Measurements from ENCODE around the gene MAPK1.
"Not testable (repeated sequence)": the region's sequence is repeated elsewhere in the genome, so short reads cannot be mapped to it uniquely, and the experiment has no call there.

MAPK1 gene

GRCh38 chr22:21818487-21819182 is 48.8 kb downstream of the MAPK1 start:
- no peak for DNase-seq

- DNase-seq: not testable (repeated sequence)
Measured at GRCh38 chr22:21817497-21817853, 50.0 kb downstream of the MAPK1 start.

- no peak for DNase-seq
Measured at GRCh38 chr22:21816787-21817496, 50.5 kb downstream of the MAPK1 start.

- DNase-seq: no peak
Measured at GRCh38 chr22:21816472-21816786, 51.0 kb downstream of the MAPK1 start.

GRCh38 chr22:21815958-21816357 is 51.5 kb downstream of the MAPK1 start:
- no peak for DNase-seq

GRCh38 chr22:21815357-21815756 is 52.1 kb downstream of the MAPK1 start:
- DNase-seq: no peak

- no peak for DNase-seq
Measured at GRCh38 chr22:21811982-21812381, 55.5 kb downstream of the MAPK1 start.

GRCh38 chr22:21807544-21808529 is 59.6 kb downstream of the MAPK1 start:
- DNase-seq: no peak

- DNase-seq: not testable (repeated sequence)
Measured at GRCh38 chr22:21805325-21805724, 62.1 kb downstream of the MAPK1 start.

- no peak for DNase-seq
Measured at GRCh38 chr22:21803811-21804249, 63.6 kb downstream of the MAPK1 start.

GRCh38 chr22:21802673-21803072 is 64.8 kb downstream of the MAPK1 start:
- no peak for DNase-seq

- no peak for DNase-seq
Measured at GRCh38 chr22:21802056-21802455, 65.4 kb downstream of the MAPK1 start.

- DNase-seq: not testable (repeated sequence)
Measured at GRCh38 chr22:21801304-21801644, 66.2 kb downstream of the MAPK1 start.

GRCh38 chr22:21800552-21801303 is 66.7 kb downstream of the MAPK1 start:
- DNase-seq: no peak

- DNase-seq: no peak
Measured at GRCh38 chr22:21797444-21798221, 69.8 kb downstream of the MAPK1 start.

GRCh38 chr22:21796863-21797262 is 70.6 kb downstream of the MAPK1 start:
- no peak for DNase-seq

- DNase-seq: no peak
Measured at GRCh38 chr22:21796231-21796630, 71.2 kb downstream of the MAPK1 start.

- not testable (repeated sequence) for DNase-seq
Measured at GRCh38 chr22:21793716-21794115, 73.7 kb downstream of the MAPK1 start.

- DNase-seq: no peak
Measured at GRCh38 chr22:21791635-21792625, 75.5 kb downstream of the MAPK1 start.

GRCh38 chr22:21790849-21791610 is 76.4 kb downstream of the MAPK1 start:
- DNase-seq: not testable (repeated sequence)

Data from NCI-H510A (cell line).